Epithelial cell of proximal tubule (primary cell): ENCODE results near the gene GAREM1. TPM values are rescaled to one million over a fixed set of nuclear protein-coding genes. Genes with fewer than 3 reads are reported as not detected.

ENCODE experiments used
- DNase-seq: peaks from one replicate; pipeline ENCODE4 v3.0.0-alpha.2; 2011; ENCODE audit warnings: low read depth
- H3K4me3 ChIP-seq: 2 replicates; pipeline ENCODE4 v1.5.1; 2011; ENCODE audit warnings: low read depth, mild to moderate bottlenecking, low read length
- total RNA-seq: library from RNA; depleted of rRNA; stranded (reverse); fragments of >200 nt; gene quantifications from 2 replicates; pipeline ENCODE4 v1.2.3, GENCODE V29; 2015
- TF ChIP-seq, protein P1 (sequence below): conservative IDR thresholded peaks from 2 replicates; pipeline ENCODE4 v1.5.1; 2012; ENCODE audit warnings: low read depth, mild to moderate bottlenecking, low read length

The GAREM1 gene
- total RNA-seq, 1 donor from 2014 or later: 3.1 TPM

DNA sequence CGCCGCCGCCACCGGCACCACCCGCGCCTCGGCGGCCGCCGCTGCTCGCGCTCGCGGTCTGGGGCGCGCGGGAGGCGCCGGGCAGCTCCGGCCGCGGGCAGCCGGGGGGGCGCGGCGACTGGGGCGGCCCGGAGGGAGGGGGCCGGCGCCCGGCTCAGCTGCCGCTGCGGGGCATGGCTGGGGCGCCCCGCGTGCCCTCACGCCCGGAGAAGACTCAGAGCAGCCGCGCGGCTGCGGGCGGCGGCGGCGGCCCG is 295 bp downstream of the GAREM1 start:
- no peak for DNase-seq
- TF ChIP-seq, protein P1, sequence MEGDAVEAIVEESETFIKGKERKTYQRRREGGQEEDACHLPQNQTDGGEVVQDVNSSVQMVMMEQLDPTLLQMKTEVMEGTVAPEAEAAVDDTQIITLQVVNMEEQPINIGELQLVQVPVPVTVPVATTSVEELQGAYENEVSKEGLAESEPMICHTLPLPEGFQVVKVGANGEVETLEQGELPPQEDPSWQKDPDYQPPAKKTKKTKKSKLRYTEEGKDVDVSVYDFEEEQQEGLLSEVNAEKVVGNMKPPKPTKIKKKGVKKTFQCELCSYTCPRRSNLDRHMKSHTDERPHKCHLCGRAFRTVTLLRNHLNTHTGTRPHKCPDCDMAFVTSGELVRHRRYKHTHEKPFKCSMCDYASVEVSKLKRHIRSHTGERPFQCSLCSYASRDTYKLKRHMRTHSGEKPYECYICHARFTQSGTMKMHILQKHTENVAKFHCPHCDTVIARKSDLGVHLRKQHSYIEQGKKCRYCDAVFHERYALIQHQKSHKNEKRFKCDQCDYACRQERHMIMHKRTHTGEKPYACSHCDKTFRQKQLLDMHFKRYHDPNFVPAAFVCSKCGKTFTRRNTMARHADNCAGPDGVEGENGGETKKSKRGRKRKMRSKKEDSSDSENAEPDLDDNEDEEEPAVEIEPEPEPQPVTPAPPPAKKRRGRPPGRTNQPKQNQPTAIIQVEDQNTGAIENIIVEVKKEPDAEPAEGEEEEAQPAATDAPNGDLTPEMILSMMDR: no peak
- H3K4me3 ChIP-seq: peak overlapping the region; percentile 74

DNA sequence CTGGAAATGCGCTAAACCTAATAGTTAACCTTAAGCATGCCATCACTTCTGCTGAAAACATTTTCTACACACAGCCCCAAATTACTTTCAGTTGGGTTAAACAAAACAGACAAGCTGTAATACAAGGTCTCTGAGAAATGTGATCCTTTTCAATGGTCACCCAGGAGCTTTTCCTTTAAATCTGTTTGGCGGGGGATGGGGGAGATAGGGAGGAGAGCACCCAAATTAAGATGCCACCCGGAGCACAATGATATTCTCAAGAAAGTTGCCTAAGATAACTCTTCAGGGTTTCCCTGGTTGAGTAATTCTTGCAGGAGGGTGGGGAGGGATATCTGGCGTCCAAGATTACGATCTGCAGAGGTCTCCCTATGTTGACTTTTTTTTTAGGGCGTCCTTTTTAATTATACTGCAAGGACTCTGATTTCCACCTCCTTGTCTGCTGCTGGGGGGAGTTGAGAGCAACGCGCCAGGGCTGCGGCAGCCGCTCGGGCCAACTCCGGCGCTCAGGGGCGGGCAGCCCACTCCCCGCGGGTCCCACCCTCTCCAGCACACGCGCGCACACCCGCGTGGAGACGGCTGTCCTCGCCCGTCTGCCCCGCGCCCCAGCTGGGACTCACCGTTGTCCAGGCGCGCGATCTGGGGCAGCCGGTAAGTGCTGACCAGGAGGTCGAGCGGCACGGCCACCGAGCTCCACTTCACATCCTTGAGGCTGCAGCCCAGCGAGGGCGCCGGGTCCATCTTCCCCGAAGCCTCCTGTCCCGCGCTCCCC is 807 bp downstream of the GAREM1 start:
- peak overlapping the region; percentile 74 for H3K4me3 ChIP-seq
- TF ChIP-seq, protein P1: no peak
- DNase-seq: no peak

DNA sequence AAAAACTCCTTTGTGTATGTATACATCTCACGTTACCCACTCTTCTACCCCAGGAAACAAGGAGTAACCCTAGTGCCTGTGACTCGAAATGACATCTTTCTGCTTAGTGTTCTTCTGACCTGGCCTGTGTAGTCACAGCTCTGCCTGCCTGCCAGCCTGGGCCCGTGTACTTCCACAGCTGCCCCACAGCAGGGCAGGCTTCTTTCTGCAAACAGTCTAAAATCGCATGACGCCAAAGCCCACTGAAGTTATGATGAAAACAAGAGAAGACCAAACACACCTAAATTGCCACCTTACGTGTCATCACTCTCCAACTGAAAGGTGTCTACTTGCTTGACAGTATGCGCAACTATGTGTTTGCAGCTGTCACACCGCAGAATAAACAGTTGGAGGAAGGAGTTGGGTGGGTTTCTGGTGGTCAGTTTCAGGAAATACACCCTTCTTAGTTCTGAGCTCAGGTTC is 1.5 kb downstream of the GAREM1 start:
- peak overlapping the region; percentile 74 for H3K4me3 ChIP-seq
- TF ChIP-seq, protein P1: peak; percentile 50
- no peak for DNase-seq

DNA sequence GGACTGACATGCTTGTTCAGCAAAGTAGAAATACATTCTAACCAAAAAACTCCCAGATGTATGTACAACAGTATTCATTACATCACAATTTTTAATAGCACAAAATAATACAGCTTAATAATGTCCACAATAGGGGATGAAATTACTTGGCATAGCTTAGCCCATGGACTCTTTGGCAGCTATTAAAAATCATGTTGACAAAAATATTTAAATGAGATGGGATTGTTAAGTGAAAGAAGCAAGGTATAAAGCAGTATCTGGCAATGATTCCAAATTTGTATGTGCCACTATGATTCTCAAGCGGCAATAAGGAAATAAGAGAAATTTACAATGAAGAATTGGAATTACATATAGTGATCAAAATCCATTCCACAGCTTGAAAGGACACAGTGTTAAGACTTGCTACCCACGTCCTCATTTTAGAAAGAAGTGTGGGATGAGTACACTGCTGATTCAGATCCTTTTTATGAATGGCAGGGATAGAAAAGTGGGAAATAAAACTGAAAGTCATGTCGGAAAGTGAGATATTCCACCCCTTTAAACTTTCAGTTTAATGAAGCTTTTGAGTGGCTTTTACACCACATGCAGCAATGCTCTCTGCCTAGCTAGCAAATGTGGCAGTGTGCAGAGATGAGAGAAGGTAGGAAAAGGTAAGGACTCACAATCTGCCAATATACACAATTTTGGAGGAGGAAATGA is 2.4 kb downstream of the GAREM1 start:
- H3K4me3 ChIP-seq: peak overlapping the region; percentile 74
- DNase-seq: no peak
- TF ChIP-seq, protein P1: no peak

DNA sequence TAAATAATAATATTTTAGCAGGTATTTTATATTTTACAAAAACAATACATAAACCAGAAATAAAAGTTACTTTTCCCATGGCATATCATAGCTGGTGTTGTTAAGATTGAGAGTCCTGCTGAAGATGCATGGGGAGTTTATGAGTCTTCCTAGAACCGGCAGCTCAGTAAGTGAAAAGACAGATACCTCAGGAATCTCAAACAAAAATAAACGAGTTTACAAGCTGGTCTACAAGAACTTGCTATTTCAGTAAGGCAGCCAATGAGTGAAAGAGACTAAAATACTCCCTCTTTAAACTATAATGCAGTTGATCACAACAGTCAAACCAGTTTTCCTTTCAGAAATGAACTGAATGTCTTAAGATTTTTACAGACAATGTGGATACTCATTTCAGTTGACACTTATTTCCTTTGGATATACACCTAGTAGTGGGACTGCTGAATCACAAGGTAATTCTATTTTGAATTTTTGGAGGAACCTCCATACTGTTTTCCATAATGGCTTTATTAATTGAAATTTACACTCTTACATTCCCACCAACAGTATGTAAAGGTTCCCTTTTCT is 8.9 kb downstream of the GAREM1 start:
- DNase-seq: no peak

DNA sequence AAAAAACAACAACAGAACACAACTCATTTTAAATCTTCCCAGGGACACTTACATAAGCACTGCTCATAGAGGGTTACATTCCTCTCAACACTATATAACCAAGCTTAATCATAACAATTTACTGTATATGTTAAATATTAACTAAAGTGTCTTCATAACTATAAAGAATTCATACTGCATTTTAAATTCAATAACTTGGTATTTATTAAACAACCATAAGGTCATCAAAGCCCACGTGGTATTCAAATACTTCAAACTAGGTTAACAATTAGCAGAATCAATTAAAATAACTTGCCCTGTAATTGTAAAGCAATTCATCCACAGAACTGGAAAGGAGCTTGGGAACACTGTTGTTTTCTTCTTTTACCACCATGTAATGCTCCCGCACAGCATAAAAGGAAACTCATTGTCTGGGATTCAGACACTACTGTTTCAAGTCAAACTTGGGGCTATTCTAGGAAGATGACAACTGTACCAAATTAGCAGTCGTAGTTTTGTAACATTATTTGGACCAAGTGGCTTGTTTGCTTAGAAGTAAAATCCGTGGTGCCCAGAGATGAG is 10.4 kb downstream of the GAREM1 start:
- TF ChIP-seq, protein P1: no peak
- no peak for DNase-seq
- peak overlapping the region; percentile 13 for H3K4me3 ChIP-seq

More for the DNA sequence above, 8.9 kb downstream of the GAREM1 start:
- H3K4me3 ChIP-seq: no peak overlapping the region
- TF ChIP-seq, protein P1: peak; percentile 15
